A549 treated with AZD2906 at 1 μM for 4 hours (cell line): Measurements from ENCODE around the gene TMCO5A. TPM values are rescaled to one million over a fixed set of nuclear protein-coding genes. Genes with fewer than 3 reads are reported as not detected.

ENCODE experiments used
- total RNA-seq: library from RNA; stranded (reverse); fragments of 200-300 nt; extraction: Qiagen RNA extraction; gene quantifications from 5 replicates; pipeline ENCODE4 v1.2.3, GENCODE V29; 2022

TMCO5A gene
- not detected in 5 replicates for total RNA-seq

DNA sequence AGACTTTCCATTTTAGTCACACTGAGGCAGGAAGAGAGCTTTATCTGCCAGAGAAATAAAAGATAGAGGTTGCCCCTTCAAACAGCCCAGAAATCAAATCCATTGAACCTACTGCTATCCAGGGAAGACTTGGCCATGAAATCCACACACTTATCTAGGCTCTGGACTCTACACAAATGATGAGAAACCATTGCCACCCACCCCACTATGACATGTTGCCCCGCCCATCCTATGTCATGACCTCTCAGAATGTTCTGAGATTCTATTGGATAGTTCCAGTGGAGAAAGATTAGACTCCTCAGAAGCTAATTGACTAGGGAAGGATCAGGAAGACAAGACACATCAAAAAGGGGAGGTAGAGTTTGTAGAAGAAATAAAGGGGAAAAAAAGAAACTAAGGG is at the start of gene TMCO5A:
TSS of gene TMCO5A (plus strand) at position 301 of the 400 bp plus-strand sequence. CDS start 1,684 bp downstream, outside the sequence.

